HG03442 (cell line): ENCODE results near the gene HELZ2.
A peak's percentile ranks its signal among the peaks of the same experiment; 100 is the strongest.

Experiments used
- ATAC-seq: cut with Tn5 transposase; IDR thresholded peaks from one replicate; pipeline ENCODE4 v1.9.1; 2021; ENCODE audit warnings: mild to moderate bottlenecking, moderate library complexity; ENCODE audit not compliant: unreplicated experiment

Gene HELZ2

DNA sequence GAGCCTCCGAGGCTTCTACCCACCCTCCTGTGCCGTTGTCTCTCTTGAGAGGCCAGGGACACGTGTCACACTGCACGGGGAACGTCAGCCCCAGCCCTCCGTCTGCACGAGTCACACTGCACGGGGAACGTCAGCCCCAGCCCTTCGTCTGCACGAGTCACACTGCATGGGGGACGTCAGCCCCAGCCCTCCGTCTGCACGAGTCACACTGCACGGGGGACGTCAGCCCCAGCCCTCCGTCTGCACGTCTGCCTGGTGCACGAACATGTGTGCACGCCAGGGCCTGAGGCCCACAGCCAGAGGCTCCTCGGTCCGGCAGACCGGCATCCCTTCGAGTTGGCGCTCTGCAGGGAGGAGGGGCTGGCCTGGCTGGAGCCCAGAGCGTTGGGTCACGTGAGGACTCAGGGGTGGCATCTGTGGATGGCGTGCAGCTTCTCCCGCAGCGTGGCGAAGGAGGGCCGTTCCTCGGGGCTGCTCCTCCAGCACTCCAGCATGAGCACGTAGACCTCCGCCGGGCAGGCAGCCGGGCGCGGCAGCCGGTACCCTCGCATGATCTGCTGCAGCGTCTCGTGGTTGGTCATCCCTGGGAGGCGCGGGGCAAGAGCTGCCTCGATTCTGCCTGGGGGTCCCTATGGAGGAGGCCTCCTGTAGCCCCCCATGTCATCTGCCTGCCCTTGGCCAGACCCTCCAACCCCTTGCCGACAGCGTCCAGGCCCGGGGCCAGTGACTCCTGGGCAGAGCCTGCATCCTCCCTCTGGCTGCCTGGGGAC, 33.4 kb downstream of the HELZ2 start:
- no peak for ATAC-seq

DNA sequence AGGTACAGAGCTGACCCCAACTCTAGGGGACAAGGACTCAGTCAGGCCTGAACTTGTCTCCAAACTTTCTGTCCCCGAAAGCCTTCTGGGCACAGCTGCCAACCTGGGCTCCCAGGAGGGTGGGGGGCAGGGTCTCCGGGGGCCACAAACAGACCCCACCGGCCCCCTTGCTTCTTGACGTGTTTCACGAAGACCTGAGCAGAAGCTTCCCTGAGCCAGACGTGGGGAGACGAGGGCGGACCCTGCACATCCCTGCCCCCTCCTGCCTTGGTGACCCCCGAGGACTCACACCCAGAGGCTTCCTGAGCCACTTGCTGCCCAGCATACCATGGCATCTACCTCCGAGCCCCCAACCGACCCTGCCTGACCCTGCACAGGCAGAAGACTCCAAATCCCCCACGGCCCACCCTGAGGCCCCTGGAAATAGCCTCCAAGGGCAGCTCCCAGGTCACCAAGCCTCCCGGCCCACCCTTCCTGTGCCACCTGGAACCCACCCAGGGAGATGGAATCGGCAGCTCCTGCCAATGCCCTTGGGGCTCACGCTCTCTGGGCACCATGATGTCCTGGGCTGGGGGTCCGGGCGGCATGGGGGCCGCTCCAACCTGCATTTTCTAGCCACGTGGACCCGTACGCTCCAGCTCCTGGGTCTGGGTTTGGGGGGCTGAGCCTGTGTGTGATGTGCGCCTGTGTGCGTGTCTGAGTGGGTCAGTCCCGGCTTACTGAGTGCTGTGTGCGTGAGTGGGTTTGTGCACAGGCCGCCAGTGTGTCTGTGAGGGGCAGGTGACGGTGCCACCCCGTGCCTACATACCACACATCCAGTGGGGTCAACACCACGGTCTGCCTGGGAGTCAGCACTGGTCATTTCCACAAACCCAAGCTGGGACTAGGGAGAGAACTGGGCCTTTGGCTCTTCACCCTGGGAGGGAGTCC, 34.3 kb downstream of the HELZ2 start:
- no peak for ATAC-seq

DNA sequence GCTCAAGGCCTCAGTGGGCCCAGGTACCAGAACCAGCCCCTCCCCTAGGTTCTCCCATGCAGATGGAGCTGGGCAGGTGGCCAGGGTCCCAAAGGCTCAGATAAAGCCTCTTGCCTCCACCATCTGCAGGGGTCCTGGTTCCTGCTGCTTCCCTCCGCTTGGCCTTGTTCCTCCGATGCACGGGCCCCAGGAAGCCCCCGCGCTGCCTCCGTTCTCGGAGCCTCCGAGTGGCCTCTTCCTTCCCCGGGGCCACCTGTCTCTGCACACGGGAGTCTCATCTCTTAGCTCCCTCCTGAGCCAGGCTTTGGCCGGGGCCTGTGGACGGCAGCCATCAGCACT, 35.0 kb downstream of the HELZ2 start:
- ATAC-seq, result no peak

DNA sequence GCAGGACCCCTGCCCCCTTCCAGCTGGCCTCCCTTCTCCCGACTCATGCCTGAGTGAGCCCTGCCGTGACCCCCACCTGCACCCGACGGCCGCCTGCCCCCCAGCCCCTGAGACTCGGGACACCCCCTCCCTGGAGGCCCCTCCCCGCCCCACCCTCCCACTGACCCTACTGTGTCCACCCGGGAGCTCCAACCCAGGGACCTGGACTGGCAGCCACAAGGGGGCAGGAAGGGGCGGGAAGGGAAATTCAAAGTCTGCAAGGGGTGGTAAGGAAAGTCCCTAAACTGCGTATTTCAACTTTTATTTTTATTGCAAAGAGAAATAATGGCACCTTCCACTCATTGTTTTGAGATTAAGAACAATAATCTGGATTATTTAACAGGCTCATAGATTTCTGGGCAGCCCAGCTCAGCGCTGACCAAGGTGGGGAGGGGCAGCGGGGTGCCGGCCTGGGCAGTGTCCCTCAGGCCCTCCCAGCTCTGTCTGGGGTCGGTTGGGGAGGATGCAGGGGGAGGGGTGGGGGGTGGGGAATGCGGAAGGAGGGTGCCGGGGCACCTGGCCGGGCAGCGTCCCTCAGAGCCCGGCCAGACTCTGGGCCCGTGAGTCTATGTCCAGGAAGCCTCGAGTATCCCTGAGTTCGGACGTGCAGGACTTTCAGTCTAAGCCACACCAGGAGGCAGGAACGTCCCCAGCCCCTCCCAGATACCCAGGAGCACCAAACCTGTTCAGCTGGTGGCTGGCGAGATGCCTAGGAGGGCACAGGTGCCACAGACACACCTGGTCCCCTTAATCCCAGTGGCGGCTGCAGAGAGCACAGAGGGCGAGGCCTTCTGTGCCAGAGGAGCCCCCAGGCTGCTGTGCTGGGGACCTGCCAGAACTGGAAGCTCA, 35.6 kb downstream of the HELZ2 start:
- no peak for ATAC-seq

DNA sequence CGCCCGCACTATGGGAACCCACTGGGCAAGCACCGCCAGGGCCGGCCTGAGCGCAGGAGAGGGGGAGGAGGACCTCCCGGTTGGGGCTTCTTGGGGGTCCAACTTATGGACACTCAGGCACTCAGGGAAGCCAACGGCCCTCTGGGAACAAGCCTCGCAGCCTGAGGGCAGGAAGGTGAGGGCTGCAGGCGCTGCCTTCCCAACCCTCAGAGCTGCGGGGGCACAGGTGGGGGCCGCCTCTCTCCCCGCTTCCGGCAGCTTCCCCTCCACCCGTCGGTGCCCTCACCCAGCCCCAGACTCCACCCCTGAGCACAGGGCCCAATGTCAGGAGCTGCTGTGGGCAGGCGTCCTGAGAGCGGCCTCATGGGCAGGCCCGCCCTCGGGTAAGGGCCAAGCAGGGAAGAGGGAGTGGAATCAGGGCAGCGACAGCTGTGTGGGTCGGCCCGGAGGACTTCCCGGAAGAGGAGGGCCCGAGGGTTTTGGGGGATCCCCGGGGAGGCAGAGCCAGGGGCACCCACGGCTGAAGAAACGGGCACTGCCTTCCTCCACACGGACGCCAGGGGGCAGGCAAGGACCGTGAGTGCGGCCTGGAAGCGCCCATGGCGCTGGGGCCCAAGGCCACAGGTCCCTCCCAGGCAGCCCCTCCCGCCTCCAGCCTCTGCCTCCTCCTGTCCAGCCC, 36.4 kb downstream of the HELZ2 start:
- peak; percentile 73 for ATAC-seq

DNA sequence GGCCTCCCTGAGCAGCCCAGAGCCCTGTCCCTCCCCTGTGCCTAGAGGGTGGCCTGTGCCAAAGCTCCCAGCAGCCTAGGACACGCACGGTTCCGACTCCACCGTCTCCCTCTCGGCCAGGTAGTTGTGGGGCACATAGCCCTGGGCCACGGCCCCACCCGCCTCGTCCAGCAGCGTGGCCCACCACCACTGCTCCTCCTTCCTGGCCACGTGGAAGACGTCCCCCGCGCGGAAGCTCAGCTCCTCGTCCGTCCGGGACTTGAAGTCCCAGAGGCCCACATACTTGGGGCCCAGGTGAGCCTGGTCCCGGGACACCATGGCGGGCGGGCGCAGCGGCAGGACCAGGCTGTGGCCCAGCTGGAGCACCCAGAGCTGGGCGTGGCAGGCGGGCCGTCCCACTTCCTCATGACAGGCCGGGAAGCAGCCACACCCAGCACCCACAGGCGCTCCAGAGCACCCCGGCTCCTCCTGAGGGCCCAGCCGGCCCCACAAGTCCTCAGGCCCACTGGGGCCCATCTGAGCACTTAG, 37.0 kb downstream of the HELZ2 start, which contains the start of gene PTK6:
TSS of gene PTK6 (minus strand) at position 380 of the 528 bp plus-strand sequence. CDS start at position 318, 62 bp downstream.
- no peak for ATAC-seq

DNA sequence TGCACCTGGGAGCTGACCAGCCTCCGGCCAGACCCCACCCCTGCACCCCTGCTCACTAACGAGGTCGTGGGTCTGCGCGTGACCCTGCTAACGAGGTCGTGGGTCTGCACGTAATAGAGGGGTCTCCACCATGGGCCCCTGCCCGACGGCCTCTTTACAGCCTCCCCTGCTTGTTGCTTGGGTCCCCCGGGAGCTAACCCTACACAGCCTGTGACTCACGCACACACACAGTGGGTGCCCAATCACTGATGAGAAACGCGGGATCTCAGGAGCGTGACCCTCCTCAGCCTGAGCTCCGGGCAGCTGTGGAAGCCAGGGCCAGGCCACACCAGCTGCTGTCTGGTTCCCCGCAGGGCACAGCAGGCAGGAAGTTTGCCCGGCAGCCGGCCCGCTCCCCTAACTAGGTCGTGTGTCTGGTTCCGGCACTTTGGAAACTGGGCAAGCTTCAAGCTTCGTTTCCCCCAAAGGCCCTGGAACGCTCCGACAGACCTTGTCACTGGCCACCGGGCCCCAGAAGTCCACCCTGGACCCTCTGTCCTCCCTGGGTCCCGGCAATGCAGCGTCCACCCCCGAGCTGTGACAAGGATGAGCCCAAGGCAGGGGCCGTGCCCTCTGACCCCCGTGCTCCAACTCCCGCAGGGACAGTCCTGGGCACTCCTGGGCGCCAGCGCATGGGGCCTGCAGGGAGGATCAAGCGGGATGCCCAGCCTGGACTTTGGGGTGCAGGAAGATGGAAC, 37.6 kb downstream of the HELZ2 start:
- no peak for ATAC-seq

DNA sequence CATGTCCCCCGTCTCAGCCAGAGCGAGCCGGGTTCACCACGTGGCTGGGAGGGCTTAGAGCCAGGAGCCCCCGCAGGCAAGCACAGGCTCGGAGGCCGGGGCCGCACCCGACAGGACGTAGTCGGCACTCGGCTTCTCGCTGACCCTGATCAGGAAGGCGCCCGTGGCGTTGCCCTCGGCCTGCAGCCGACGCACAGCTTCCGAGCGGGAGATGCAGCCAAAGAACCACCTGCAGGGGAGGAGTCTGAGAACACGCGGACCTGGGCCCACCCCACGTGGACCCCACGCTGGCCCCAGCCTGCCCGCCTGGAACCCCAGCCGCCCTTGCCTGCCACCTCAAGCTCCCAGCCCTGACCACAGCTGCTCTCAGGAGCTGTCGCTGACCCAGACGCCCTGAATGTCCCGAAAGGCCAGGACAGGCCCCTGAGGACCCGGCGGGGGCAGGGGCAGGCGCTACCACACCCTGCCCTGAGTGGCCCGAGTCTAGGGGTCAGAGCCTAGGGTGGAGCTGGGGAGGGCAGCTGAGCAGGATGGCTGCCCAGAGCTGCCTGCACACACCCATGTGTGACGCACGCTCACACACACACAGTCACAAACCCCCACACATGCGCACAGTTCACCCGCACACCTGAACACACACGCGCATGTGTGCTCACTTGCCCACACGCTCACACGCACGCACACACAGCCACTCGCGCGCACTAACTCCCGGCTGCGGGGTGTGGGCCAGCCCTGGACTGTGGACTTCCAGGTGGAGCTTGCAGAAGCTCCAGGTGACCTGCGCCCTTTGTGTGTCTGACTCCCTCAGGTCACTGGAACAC, 39.0 kb downstream of the HELZ2 start:
- no peak for ATAC-seq

DNA sequence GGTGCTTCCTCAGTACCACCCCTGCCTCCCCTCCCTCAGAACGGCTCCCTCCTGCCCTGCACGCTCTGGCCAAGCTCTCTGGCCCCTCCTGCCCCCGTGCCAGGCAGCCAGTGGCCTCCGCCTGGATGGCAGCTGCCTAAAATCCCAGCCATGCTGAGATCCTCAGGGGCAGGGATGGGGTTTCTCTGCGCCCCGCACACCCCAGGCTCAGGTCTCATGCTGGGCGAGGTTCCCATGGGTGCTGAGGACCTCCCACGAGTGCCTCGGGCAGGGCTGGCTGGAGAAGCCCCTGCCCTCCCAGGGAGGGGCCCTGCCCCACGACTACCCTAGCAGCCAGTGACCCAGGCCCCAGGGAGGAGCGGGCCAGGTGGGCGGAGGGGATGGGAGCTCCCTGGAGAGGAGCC, 39.6 kb downstream of the HELZ2 start:
- ATAC-seq, result no peak

DNA sequence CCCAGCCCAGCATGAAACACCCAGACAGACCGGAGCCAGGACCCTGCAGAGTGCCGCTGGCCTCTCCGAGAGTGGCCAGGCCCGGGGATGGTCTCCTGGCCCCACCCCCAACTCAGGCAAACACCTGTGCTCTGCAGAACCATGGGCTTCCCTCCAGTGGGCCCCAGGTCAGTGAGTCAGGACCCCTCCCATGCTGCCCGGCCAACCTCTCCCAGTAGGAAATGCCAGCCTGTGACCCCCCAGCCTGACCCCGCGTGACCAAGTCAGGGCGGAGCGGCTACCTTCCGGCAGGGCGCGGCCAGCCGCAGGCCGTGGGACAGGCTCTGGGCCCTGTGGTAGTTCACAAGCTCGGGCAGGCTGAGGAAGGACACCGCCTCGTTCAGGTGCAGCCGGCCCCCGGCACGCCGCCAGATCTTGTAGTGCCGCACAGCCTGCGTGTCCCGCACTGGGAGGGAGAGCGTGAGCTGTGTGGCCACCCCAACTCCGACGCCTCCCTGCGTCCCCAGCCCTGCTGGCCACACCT, 40.1 kb downstream of the HELZ2 start:
- no peak for ATAC-seq

DNA sequence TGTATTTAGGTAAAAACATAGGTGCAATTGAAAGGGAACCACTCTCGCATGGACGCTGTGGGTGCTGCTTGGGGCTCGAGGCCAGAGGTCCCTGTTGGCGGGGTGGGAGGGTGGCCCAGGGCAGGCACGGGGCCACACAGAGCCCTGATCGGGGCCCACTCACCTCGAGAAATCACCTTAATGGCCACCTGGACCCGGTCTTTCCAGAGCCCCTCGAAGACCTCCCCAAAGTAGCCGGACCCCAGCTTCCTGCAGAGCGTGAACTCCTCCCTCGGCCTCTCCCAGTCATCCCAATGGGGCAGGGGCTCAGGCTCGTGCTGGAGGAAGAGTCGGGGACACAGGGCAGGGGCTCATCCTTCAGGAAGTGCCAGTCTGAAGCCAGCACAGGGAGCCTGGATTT, 40.7 kb downstream of the HELZ2 start:
- no peak for ATAC-seq

DNA sequence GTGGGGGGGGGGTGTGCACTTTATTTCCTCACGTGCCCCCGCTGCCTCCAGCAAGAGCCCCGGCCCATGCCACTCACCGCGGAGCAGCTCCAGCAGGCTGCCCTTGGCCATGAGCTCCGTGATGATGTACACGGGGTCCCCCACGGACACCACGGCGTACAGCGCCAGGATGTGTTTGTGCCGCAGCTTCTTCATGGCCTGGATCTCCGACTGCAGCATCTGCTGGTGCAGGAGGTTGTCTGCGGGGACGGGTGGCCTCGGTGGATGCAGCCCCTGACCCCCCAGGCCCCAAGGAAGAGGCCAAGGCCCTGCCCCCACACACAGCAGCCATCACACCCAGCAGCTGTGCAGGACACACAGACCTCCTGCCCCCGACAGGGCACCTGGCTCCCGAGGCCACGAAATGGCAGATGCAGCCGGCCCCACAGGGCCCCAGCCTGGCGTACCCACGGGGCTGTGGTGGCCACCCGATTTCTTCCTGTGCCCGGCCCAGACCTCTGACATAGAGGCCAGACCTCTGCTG, 41.5 kb downstream of the HELZ2 start:
- no peak for ATAC-seq

DNA sequence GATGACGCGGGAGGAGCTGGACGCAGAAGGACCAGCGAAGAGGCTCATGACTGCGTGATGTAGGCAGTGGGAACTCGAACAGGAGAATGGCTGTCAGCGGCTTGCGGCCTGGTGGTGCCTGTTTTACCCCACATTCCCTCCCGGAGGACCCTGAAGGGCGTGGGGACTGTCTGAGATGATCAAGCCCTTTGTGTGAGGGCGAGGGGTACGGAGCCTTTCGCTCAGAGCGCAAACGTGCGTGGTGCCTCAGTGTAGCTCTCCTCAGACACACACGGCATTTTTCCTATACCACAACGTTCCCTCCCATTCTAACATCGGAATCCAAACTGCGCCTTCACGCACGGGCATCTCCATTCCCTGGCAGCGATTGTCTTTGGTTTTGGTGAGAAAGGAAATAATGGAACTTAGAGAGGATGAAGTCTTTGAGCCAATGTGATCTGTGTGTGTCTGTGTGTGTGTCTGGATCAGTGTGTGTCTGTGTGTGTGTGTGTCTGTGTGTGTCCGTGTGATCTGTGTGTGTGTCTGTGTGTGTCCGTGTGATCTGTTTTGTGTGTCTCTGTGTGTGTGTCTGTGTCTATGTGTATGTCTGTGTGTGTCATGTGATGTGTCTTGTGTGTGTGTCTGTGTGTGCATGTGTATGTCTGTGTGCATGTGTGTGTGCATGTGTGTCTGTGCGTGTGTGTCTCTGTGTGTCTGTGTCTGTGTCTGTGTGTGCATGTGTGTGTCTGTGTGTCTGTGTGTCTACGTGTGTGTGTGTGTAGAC, 42.2 kb downstream of the HELZ2 start:
- no peak for ATAC-seq

DNA sequence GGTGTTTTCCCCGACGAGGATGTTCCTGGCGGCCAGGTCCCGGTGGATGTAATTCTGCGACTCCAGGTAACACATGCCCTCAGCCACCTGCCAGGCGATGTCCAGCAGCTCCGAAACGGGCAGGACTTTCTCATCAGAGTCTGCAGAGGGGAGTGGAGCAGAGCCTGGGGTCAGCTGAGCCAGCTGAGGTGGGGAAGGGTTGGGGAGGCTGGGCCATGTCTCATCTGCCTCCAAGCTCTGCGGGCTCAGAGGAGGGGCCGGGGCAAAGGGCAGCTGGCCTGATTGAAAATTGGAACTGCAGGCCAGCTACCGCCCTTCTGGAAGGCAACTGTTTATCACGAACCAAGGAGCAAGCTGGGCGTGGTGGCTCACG, 43.3 kb downstream of the HELZ2 start:
- ATAC-seq, result no peak

DNA sequence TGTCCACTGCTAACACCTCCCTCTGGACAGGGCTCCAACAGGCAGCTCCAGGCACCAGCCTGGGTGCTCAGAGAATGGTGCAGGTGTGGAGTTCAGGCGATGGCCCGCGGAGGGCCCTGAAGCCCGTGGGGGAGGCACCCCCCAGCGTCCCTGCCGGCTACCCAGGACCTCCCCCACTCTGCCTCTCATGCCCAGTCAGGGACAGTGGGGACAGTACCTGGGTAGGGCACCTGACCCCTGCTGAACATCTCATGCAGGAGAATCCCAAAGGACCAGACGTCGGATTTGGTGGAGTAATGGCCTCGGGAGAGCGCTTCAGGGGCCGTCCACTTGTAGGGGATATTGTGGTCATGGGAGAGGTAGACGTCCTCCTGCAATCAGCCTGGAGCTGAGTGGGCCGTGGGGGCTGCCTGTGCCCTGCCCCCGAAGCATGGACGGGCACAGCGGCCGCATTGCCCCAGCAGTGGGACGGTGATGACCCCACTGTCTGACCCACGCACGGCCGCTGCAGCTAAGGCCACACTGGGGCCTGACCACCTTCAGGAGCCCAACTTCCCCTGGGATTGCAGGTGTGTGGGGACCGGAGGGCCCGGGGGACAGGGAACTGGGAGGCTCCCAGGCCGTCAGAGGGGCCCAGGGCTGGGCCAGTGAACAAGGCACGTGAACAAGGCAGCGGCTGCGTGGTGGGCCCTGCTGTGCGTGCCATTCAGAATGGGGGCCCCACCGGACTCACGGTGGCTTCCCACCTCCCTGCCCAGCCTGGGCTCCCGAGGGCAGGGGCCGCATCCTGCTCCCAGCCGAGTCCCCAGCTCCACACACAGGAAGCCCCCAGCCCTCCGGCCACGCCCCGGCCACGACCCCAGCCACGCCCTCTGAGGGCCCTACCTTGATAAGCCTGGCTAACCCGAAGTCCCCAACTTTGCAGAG, 43.9 kb downstream of the HELZ2 start:
- ATAC-seq, result no peak

DNA sequence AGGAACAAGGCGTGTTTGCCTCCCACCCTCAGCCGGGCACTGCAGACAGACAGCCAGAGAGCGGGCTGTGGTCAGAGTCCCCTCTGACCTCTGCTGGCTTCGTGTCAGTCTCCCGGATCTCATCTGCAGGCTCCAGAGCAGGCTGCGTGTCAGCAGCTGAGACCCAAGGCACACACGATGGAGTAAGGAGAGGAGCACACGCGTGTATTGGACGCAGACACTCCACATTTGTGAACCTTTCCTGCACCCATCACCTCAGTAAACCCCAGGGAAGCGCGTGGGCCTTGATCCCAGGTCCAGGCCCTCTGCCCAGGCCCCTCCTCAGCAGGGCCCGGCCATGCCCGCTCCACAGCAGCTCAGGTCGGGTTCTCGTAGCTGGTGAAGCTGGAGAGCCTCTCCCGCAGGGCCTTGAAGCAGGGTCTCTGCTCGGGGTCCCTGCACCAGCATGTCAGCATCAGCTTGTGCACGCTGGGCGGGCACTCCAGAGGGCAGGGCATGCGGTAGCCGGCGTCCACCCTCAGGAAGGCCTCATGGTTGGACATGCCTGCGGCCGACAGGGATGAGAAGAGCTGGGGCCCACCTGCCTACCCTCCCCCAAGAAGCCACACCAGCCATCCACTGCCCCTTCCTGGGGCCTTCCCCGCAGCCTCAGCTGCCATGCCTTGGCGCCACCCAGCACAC, 44.7 kb downstream of the HELZ2 start:
- ATAC-seq, result no peak
